Frontal cortex (tissue), 4 donors: ENCODE results near the gene CD72. TPM values are rescaled to one million over a fixed set of nuclear protein-coding genes. Genes with fewer than 3 reads are reported as not detected.
"Not testable (repeated sequence)": the region's sequence is repeated elsewhere in the genome, so short reads cannot be mapped to it uniquely, and the experiment has no call there.

ENCODE experiments used
- DNase-seq, 2 donors: peaks; one replicate each; pipeline ENCODE4 v3.0.0; 2012; ENCODE audit warnings: low spot score in 2 of 2
- FAIRE-seq: peaks from 2 replicates; lab custom pipeline; 2012; peaks lifted over from hg19 to GRCh38; lab: Jason Lieb, UNC
- total RNA-seq: library from RNA; depleted of rRNA; stranded (reverse); fragments of >200 nt; gene quantifications from one replicate; pipeline ENCODE4 v1.2.3, GENCODE V29; 2014
- donor health status: control.
- donor health status: control.
- donor health status: control.

Gene CD72
- total RNA-seq, 1 donor from 2014 or later = 0.41 TPM

DNA sequence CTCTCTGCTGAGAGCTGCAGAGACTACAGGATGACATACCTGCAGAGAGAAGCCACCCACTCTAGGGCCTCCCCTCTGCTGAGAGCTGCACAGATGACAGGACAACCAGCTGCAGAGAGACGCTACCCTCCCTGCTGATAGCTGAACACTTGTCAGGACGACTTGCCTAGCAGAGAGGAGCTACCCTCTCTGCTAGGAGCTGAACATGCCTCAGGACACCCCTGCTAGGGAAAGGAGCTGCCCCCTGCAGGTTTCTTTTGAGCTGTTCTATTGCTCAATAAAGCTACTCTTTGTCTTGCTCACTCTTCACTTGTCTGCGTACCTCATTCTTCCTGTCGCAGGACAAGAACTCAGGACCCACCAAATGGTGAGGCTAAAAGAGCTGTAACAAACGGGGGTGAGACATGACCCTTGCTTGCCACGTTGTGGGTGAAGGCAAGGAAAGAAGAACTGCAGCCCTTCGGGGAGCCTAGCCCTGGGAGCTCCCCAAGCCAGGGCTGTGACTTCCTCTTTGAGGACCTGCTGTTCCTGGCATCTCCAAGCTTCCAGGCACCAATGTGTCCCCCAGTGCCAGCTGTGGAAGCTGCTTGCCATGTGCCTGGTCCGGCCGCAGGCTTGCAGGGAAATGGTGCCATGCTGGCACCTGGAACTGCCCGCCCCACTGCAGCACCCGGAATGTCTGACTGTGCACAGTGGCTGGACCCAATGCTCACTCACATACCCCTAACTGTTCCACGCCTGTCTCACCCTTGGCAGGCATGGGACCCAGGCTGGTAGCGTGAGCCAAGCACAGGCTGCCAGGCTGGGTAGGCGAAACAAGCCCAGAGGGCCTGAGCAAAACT lies 18.2 kb downstream of the CD72 start:
- DNase-seq (no peak), FAIRE-seq (no peak)

DNA sequence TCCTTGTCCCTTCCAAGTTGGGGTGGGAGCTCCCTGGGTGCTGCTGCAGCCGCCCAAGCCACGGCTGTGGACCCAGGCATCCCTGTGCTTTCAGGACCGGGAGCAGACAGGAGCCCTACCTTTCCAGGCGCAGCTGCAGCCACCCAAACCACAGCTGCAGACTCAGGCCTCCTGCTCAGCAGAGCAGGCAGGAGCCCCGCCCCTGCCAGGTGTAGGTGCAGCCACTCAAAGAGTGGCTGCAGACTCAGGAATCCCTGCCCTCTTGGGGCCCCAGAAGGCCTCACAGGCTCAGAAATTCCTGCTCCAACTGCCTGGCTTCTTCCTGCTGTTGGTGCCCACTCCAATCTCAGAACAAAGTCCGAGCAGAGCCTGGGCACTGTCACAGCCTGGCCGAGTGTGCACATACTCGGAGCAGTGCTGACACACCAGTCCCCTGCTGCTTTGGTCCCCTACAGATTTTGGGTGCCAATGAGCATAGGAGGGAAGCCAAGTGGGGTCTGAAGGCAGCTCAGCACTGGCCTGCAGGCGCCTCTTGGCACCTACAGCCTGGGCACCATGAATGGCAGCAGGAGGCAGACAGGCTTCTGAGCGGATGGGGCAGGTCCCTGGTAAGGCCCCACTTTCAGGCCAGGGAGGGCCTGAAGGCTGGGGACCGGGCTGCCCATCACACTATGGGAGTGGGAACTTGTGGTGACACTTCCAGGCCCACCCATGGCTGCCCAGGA lies 19.2 kb downstream of the CD72 start:
- FAIRE-seq (no peak), DNase-seq (no peak)

DNA sequence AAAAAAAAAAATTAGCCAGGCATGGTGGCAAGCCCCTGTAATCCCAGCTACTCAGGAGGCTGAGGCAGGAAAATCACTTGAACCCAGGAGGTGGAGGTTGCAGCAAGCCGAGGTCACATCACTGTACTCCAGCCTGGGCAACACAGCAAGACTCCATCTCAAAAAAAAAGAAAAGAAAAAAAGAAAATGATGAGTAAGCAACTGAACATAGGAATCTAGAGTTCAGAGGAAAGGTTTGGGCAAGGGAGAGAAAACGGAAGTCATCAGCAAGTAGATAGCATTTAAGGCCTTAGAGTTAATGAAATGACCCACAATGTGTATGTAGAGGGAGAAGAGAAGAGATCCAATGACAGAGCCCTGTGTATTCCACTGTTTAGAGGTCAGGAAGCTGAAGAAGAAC lies 21.3 kb downstream of the CD72 start:
- not testable (repeated sequence) for DNase-seq, FAIRE-seq

GRCh38 chr9:35594471-35594870 lies 23.7 kb downstream of the CD72 start:
- DNase-seq (no peak), FAIRE-seq (no peak)

DNA sequence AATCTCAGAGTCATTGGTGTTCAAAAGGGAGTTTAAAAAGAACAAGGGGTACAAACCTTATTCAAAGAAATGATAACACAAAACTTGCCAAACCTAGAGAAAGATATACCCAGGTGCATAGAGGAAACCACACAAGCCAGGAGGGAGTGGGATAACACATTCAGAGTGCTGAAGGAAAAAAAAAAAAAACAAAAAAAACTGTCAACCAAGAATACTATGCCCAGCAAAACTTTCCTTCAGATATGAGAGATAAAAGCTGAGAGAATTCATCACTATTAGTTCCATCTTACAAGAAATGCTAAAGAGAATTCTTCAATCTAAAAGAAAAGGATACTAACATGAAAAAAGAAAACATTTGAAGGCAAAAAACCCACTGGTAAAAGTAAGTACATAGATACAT lies 24.6 kb downstream of the CD72 start:
- FAIRE-seq = no peak

DNA sequence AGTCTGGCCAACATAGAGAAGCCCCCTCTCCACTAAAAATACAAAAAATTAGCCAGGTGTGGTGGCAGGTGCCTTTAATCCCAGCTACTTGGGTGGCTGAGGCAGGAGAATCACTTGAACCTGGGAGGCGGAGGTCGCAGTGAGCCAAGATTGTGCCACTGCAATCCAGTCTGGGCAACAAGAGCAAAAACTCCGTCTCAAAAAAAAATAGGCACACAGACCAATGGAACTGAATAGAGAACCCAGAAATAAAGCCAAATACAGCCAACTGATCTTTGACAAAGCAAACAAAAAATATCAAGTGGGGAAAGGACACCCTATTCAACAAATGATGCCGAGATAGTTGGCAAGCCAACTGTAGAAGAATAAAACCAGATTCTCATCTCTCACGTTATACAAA lies 29.7 kb downstream of the CD72 start:
- not testable (repeated sequence) for DNase-seq, FAIRE-seq

More for the DNA sequence above, 24.6 kb downstream of the CD72 start:
- no peak for DNase-seq

DNA sequence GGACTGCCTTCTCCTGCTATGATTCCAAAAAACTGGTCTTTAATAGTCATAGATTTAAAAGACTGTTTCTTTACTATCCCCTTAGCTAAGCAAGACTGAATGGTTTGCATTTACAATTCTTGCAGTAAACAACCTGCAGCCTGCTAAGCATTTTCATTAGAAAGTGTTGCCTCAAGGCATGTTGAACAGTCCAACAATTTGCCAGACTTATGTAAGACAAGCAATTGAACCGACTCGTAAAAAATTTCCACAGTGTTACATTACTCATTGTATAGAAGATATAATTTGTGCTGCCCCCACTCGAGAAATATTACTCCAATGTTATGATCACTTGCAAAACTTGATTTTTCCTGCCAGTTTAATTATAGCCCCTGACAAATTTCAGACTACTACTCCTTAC lies 33.5 kb downstream of the CD72 start:
- not testable (repeated sequence) for DNase-seq, FAIRE-seq

- not testable (repeated sequence) for FAIRE-seq, DNase-seq
These were observed 34.7 kb downstream of the CD72 start for GRCh38 chr9:35583521-35583920.

DNA sequence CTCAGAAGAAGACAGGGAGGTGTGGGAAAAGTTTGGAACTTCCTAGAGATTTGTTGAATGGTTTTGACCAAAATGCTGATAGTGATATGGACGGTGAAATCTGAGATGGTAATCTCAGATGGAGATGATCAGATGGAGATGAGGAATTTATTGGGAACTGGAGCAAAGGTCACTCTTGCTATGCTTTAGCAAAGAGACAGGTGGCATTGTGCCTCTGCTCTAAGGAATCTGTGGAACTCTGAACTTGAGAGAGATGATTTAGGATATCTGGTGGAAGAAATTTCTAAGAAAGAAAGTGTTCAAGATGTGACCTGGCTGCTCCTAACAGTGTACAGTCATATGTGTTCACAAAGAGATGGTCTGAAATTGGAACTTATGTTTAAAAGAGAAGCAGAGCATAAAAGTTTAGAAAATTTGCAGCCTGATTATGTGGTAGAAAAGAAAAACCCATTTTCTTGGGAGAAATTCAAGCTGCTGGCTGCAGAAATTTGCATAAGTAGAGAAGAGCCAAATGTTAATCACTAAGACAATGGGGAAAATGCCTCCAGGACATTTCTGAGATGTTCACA lies 38.5 kb downstream of the CD72 start:
- DNase-seq, FAIRE-seq: not testable (repeated sequence)

- FAIRE-seq (no peak), DNase-seq (no peak)
These were observed 39.1 kb downstream of the CD72 start for GRCh38 chr9:35579130-35579529.

- no peak for DNase-seq
These were observed 40.7 kb downstream of the CD72 start for GRCh38 chr9:35577486-35577885.

GRCh38 chr9:35575478-35575877 lies 42.7 kb downstream of the CD72 start:
- DNase-seq (no peak), FAIRE-seq (no peak)

More at GRCh38 chr9:35577486-35577885, 40.7 kb downstream of the CD72 start:
- no peak for FAIRE-seq

GRCh38 chr9:35574578-35575122 lies 43.6 kb downstream of the CD72 start:
- FAIRE-seq (no peak), DNase-seq (no peak)

DNA sequence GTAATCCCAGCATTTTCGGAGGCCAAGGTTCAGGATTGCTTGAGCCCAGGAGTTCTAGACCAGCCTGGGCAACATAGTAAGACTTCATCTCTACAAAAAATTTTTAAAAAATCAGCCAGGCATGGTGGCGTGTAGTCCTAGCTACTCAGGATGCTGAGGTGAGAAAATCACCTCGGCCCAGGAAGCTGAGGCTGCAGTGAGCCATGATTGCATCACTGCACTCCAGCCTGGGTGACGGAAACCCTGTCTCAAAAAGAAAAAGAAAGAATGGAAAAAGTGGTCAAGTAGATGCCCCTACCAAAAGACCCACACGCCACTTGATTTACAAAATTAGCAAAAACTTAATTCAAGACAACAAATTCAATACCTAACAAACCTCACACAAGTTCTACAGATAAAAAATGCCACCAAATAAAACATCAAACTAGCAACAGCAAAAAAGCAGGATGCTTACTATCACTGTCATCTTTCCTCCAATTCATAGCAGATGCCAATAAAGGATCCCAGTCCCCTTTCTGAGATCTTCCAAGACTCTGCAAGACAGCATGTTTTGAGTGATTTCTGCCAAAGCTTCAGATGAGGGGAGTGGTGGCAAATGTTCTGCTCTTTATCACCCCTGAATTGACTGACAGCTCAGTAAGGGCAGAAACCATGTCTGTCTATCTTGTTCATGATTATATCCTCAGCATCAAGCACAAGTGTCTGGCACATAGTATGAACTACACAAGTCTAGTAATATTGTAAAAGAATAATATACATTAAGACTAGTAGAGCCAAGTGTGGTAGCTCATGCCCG lies 47.3 kb downstream of the CD72 start:
- DNase-seq (no peak), FAIRE-seq (no peak)

DNA sequence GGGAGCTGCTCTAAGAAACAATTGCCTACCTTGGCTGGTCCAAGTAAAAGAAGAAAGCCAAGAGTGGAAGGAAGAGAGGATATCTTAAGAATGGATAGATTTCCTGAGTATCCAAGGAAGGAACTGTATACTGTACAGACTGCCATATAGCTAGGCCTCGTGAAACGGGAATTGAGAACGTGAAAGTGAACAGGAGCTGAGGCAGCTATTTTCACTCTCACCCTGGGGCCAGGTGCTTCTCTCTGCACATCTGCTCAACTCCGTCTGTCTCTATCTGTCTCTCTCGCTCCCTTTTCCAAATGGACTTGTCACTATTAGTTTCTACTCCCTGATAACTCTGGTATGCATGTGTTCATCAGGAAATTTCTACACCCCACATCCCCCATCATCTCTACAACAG lies 49.0 kb downstream of the CD72 start:
- FAIRE-seq (no peak), DNase-seq (no peak)

GRCh38 chr9:35568196-35568595 lies 50.0 kb downstream of the CD72 start:
- FAIRE-seq (no peak), DNase-seq (no peak)

GRCh38 chr9:35566417-35566816 lies 51.8 kb downstream of the CD72 start:
- DNase-seq (no peak), FAIRE-seq (no peak)

DNA sequence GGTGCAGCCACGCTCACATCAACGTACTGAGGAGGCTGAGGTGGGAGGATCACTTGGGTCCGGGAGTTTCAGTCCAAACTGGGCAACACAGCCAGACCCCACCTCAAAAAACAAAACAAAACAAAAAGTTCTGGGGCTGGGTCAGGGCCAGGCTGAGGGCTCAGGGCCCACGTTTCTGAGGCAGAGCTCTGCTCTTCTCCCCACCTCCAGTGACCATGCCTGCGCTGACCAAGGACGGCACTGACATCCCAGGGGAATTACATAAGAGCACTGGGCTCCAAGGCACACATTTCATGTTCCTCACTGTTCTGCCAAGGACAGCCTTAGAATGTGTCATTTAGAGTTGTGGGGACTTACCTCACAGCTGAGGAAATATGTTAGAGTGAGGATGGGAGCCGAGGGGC lies 53.6 kb downstream of the CD72 start:
- DNase-seq (no peak), FAIRE-seq (no peak)

DNA sequence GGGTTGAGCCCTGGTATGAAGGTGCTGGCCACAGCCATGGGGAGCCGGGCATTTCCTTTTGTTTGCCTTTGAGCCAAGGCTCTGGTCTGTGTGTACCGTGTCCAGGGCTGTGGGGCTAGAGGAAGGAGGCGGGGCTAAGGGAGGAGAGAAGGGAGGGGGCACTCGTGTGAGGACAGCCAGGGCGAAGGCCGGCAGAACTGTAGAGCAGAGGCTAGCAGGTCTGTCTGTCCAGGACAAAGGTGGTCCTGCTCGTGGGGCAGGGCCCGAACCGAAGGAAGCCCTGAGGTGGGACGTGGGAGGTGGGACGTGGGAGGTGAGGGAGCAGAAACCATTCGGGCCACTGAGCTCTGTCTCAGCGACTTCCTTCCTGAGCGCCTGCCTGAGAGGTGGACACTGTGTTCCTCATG lies 54.4 kb downstream of the CD72 start:
- FAIRE-seq (no peak), DNase-seq (no peak)
